Activated CD8-positive, alpha-beta memory T cell treated with anti-CD3 and anti-CD28 coated beads, Interleukin-2, amount 50 U/mL, for 1 hour (primary cell): ENCODE results near the gene CYP1A1.
"Not testable (repeated sequence)": the region's sequence is repeated elsewhere in the genome, so short reads cannot be mapped to it uniquely, and the experiment has no call there.

ENCODE experiments used
- DNase-seq: peaks from one replicate; pipeline ENCODE4 v3.0.0-alpha.2; 2020; ENCODE audit errors: extremely low read depth

Gene CYP1A1

GRCh38 chr15:74735305-74735704, 10.0 kb upstream of the CYP1A1 start:
- DNase-seq: no peak

- DNase-seq: no peak
Measured at GRCh38 chr15:74733269-74733668, 7.9 kb upstream of the CYP1A1 start.

- DNase-seq: no peak
Measured at GRCh38 chr15:74732846-74733245, 7.5 kb upstream of the CYP1A1 start.

- no peak for DNase-seq
Measured at GRCh38 chr15:74730619-74731316, 5.4 kb upstream of the CYP1A1 start.

- DNase-seq: not testable (repeated sequence)
Measured at GRCh38 chr15:74729372-74729771, 4.0 kb upstream of the CYP1A1 start.

GRCh38 chr15:74728699-74729098, 3.4 kb upstream of the CYP1A1 start:
- DNase-seq: not testable (repeated sequence)

- no peak for DNase-seq
Measured at GRCh38 chr15:74727727-74728126, 2.4 kb upstream of the CYP1A1 start.

- DNase-seq: no peak
Measured at GRCh38 chr15:74726774-74727164, 1.4 kb upstream of the CYP1A1 start.

GRCh38 chr15:74725845-74726773, 781 bp upstream of the CYP1A1 start:
- no peak for DNase-seq

GRCh38 chr15:74724570-74725224, 631 bp downstream of the CYP1A1 start:
- DNase-seq: no peak

GRCh38 chr15:74723754-74724334, 1.5 kb downstream of the CYP1A1 start:
- no peak for DNase-seq

GRCh38 chr15:74723187-74723586, 2.1 kb downstream of the CYP1A1 start:
- no peak for DNase-seq

GRCh38 chr15:74722591-74722990, 2.7 kb downstream of the CYP1A1 start:
- DNase-seq: no peak

GRCh38 chr15:74716651-74717050, 8.7 kb downstream of the CYP1A1 start:
- DNase-seq: no peak

- DNase-seq: no peak
Measured at GRCh38 chr15:74712311-74712710, 13.0 kb downstream of the CYP1A1 start.

- no peak for DNase-seq
Measured at GRCh38 chr15:74710319-74711094, 14.8 kb downstream of the CYP1A1 start.

- no peak for DNase-seq
Measured at GRCh38 chr15:74709892-74710291, 15.4 kb downstream of the CYP1A1 start.

GRCh38 chr15:74709011-74709410, 16.3 kb downstream of the CYP1A1 start:
- no peak for DNase-seq

- no peak for DNase-seq
Measured at GRCh38 chr15:74696808-74697207, 28.5 kb downstream of the CYP1A1 start.

- DNase-seq: no peak
Measured at GRCh38 chr15:74696398-74696729, 29.0 kb downstream of the CYP1A1 start.

- DNase-seq: peak; percentile 71
Measured at GRCh38 chr15:74695597-74696397, 29.5 kb downstream of the CYP1A1 start, which contains the start of gene EDC3. EDC3 (minus strand) TSS chr15:74696024; CDS start chr15:74675124, 20,900 bp downstream.
